ENCODE data around the gene SEMA5B.

DNA sequence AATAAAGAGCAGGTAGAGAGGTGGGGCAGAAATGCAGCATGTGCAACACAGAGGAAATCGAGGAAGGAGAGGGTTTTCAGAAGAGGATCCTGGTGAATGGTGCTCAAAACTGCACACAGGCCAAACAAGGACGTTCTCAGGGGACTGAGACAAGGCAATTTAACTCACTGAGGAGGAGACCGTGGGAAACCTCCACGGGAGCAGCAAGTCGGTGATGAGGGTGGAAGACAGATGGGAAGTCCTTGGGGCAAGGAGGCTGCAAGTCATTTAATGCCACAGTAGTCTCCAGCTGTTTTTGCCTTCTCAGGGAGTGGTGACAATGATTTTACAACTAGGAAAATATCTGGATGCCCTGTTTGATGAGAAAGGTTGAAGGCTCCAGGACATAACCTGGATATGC lies 27.8 kb upstream of the SEMA5B start:
- TF ChIP-seq, protein P1, sequence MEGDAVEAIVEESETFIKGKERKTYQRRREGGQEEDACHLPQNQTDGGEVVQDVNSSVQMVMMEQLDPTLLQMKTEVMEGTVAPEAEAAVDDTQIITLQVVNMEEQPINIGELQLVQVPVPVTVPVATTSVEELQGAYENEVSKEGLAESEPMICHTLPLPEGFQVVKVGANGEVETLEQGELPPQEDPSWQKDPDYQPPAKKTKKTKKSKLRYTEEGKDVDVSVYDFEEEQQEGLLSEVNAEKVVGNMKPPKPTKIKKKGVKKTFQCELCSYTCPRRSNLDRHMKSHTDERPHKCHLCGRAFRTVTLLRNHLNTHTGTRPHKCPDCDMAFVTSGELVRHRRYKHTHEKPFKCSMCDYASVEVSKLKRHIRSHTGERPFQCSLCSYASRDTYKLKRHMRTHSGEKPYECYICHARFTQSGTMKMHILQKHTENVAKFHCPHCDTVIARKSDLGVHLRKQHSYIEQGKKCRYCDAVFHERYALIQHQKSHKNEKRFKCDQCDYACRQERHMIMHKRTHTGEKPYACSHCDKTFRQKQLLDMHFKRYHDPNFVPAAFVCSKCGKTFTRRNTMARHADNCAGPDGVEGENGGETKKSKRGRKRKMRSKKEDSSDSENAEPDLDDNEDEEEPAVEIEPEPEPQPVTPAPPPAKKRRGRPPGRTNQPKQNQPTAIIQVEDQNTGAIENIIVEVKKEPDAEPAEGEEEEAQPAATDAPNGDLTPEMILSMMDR (conservative IDR thresholded peaks at IDR 0.05; ENCODE audit: low read length) = no peak
- no peak for TF ChIP-seq EZH2phosphoT487 (IDR thresholded peaks at IDR 0.05; ENCODE audit: borderline replicate concordance, low read depth, low read length)
